Muscle of leg (tissue), 16 donors: Measurements from ENCODE around the gene DYNC2LI1. TPM values are rescaled to one million over a fixed set of nuclear protein-coding genes. Genes with fewer than 3 reads are reported as not detected.
"Not testable (repeated sequence)": the region's sequence is repeated elsewhere in the genome, so short reads cannot be mapped to it uniquely, and the experiment has no call there.

Source experiments
- DNase-seq: peaks from one replicate; pipeline ENCODE4 v3.0.0; 2013
- H3K27ac ChIP-seq: one replicate; pipeline ENCODE4 v1.5.1; 2013; ENCODE audit warnings: mild to moderate bottlenecking, low read length, control low read depth
- H3K27me3 ChIP-seq: one replicate; pipeline ENCODE4 v1.6.1; 2013; ENCODE audit warnings: low read length; ENCODE audit not compliant: control insufficient read depth, insufficient read depth
- H3K36me3 ChIP-seq: one replicate; pipeline ENCODE4 v1.6.1; 2013; ENCODE audit warnings: low read length; ENCODE audit not compliant: control insufficient read depth, insufficient read depth
- H3K4me1 ChIP-seq: one replicate; pipeline ENCODE4 v1.6.1; 2013; ENCODE audit warnings: low read length; ENCODE audit not compliant: control insufficient read depth, insufficient read depth
- H3K4me3 ChIP-seq: one replicate; pipeline ENCODE4 v1.5.1; 2013; ENCODE audit warnings: low read length, control low read depth
- H3K9me3 ChIP-seq: replicated peaks from 2 replicates; pipeline ENCODE4 v1.6.1; 2013; ENCODE audit warnings: low read depth, low read length; ENCODE audit not compliant: control insufficient read depth
- WGBS: methylation state at CpG from one replicate; pipeline ENCODE4 v1.1.5; 2013; ENCODE audit warnings: missing lambda C conversion rate; ENCODE audit not compliant: insufficient coverage; 5-methylcytosine and 5-hydroxymethylcytosine counted together
- long read RNA-seq, 11 donors: transcript quantifications; one replicate each; lab custom pipeline, GENCODE V29; 2026
- polyA plus RNA-seq, 8 donors: library from polyadenylated mRNA; unstranded; fragments of 120-200 nt; gene quantifications; one replicate each; pipeline versions ENCODE4 v1.2.1 to v1.2.3, GENCODE V29; 2013; ENCODE audit warnings: inconsistent platforms in 1 of 8, low replicate concordance in 1 of 8; ENCODE audit not compliant: insufficient read length in 8 of 8, insufficient read depth in 1 of 8
- total RNA-seq: library from RNA; stranded (reverse); fragments of 120-200 nt; gene quantifications from one replicate; pipeline ENCODE4 v1.2.4, GENCODE V29; 2013

DYNC2LI1 gene
- total RNA-seq: 22.3 TPM
- polyA plus RNA-seq: 10 to 100 TPM; 14.9 to 21.1 (median 17.2) TPM
- long read RNA-seq, donor 1: 0 reads
- long read RNA-seq, donor 2, partial matches to known transcripts: 0 of 1 reads
- long read RNA-seq, donor 2, other reads (novel, unspliced or antisense): 0 of 1 reads
- long read RNA-seq, donor 3, partial matches to known transcripts: 0 of 2 reads
- long read RNA-seq, donor 3, other reads (novel, unspliced or antisense): 0 of 2 reads
- long read RNA-seq, donor 4, partial matches to known transcripts: 0 of 1 reads
- long read RNA-seq, donor 4, other reads (novel, unspliced or antisense): 0 of 1 reads
- long read RNA-seq, donor 5, transcript DYNC2LI1-201 (13 exons, 1,399 nt): major isoform, 8 of 13 reads
- long read RNA-seq, donor 5, partial matches to known transcripts: 0 of 13 reads
- long read RNA-seq, donor 5, other reads (novel, unspliced or antisense): 0 of 13 reads
- long read RNA-seq, donor 6, partial matches to known transcripts: 0 of 5 reads
- long read RNA-seq, donor 6, other reads (novel, unspliced or antisense): 0 of 5 reads
- long read RNA-seq, donor 7, partial matches to known transcripts: 0 of 6 reads
- long read RNA-seq, donor 7, other reads (novel, unspliced or antisense): 0 of 6 reads
- long read RNA-seq, donor 8, partial matches to known transcripts: 0 of 2 reads
- long read RNA-seq, donor 8, other reads (novel, unspliced or antisense): 0 of 2 reads
- long read RNA-seq, donor 9, partial matches to known transcripts: 0 of 6 reads
- long read RNA-seq, donor 9, other reads (novel, unspliced or antisense): 0 of 6 reads
- long read RNA-seq, donor 10, partial matches to known transcripts: 0 of 11 reads
- long read RNA-seq, donor 10, other reads (novel, unspliced or antisense): 0 of 11 reads
- long read RNA-seq, donor 11, partial matches to known transcripts: 0 of 8 reads
- long read RNA-seq, donor 11, other reads (novel, unspliced or antisense): 0 of 8 reads

DNA sequence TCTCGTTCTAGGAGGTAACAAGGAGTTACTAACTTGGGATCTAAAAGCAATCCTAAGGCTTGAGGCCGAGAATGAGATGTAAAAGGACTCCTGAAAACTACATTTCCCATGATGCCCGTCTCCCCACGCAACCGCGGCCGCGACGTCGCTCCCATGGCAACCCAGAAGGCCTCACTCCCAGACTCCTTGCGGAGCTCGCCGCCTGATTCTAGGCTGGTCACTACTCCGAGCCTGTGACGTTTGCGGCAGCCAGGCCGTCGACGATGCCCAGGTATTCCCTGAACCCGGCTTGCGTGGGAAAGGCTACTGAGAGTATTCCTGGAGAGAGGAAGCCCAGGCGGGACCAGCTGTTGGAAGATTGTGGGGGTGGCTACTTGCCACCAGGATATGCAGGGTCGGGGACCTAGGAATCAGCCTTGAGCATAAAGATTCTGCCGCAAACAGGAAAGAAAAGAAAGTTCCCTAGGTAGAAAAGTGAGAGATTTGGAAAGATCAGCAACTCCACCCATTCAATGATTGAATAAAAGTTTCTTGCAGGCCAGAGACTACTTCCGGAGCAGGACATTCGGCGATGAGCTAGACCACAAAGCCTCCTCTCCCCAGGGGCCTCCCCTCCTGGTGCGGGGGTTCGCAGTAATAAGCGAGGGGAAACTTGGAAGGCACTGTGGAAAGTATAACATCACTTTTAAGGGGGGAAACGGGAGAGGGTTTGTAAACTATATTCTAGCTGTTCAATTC, at the start of gene DYNC2LI1:
Gene DYNC2LI1 (plus strand): TSS at position 164 of the 738 bp plus-strand sequence. CDS start 100 bp downstream, at position 264.
- DNase-seq: peak; percentile 97
- WGBS: 0% methylated on average over 17 of the region's 31 CpGs
- no peaks in the 10 kb centered on the region for H3K27me3 ChIP-seq

GRCh38 chr2:43724728-43725526, 48.9 kb upstream of the DYNC2LI1 start:
- H3K27me3 ChIP-seq: no peaks in the 10 kb centered on the region
- H3K9me3 ChIP-seq: no peaks in the 10 kb centered on the region
- no CpG with 5 or more reads among the region's 4 CpGs for WGBS

More for the DNA sequence above, at the start of gene DYNC2LI1:
- peak within 1 kb of the TSS; percentile 77 for H3K4me3 ChIP-seq
- peak within 1 kb of the TSS; percentile 93 for H3K27ac ChIP-seq
- no peaks in the 10 kb centered on the region for H3K9me3 ChIP-seq
- H3K36me3 ChIP-seq: peaks cover 9% of the 10 kb centered on the region
- peaks cover 4% of the 10 kb centered on the region for H3K4me1 ChIP-seq

GRCh38 chr2:43725711-43726246, 48.1 kb upstream of the DYNC2LI1 start:
- H3K27me3 ChIP-seq: no peaks in the 10 kb centered on the region
- H3K27ac ChIP-seq: no peak overlapping the region
- WGBS: no CpG with 5 or more reads among the region's 3 CpGs
- H3K36me3 ChIP-seq: no peaks in the 10 kb centered on the region
- H3K9me3 ChIP-seq: no peaks in the 10 kb centered on the region
- DNase-seq: no peak
- no peaks in the 10 kb centered on the region for H3K4me1 ChIP-seq
- no peak overlapping the region for H3K4me3 ChIP-seq

More at GRCh38 chr2:43724728-43725526, 48.9 kb upstream of the DYNC2LI1 start:
- Histone ChIP-seq H3K27ac (no peak overlapping the region), H3K4me1 (no peaks in the 10 kb centered on the region), H3K36me3 (no peaks in the 10 kb centered on the region), H3K4me3 (no peak overlapping the region)
- DNase-seq: no peak

- not testable (repeated sequence) for H3K4me1 ChIP-seq, H3K27ac ChIP-seq, H3K9me3 ChIP-seq, DNase-seq, H3K27me3 ChIP-seq, H3K4me3 ChIP-seq, H3K36me3 ChIP-seq
- WGBS: 92% methylated on average over 7 of the region's 14 CpGs
Measured at GRCh38 chr2:43726961-43727633, 46.7 kb upstream of the DYNC2LI1 start.

DNA sequence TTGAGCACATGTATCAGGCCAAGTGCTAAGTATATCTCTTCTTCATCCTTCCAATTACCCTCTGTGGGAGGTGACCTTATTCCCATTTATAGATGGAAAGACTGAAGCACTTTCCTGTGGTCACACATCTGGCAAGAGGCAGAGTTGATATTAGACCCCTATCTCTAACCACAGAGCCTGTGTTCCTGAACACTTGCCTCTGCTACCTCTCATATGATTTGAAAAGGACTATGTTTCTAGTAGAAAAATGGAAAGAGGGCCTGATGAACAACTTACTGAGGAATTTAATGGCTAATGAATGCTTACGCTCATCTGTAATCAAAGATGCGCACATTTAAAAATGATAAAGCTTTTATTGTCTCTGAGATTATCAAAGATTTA, 46.2 kb upstream of the DYNC2LI1 start:
- no CpG with 5 or more reads among the region's 2 CpGs for WGBS
- Histone ChIP-seq H3K4me1 (no peaks in the 10 kb centered on the region), H3K9me3 (no peaks in the 10 kb centered on the region), H3K36me3 (no peaks in the 10 kb centered on the region), H3K27ac (no peak overlapping the region), H3K4me3 (no peak overlapping the region), H3K27me3 (no peaks in the 10 kb centered on the region)
- no peak for DNase-seq

GRCh38 chr2:43729491-43730174, 44.2 kb upstream of the DYNC2LI1 start:
- no peaks in the 10 kb centered on the region for H3K27me3 ChIP-seq
- 18% methylated on average over 2 of the region's 5 CpGs for WGBS
- H3K4me1 ChIP-seq: no peaks in the 10 kb centered on the region
- no peaks in the 10 kb centered on the region for H3K36me3 ChIP-seq
- H3K9me3 ChIP-seq: no peaks in the 10 kb centered on the region
- no peak overlapping the region for H3K27ac ChIP-seq
- DNase-seq: no peak
- no peak overlapping the region for H3K4me3 ChIP-seq

DNA sequence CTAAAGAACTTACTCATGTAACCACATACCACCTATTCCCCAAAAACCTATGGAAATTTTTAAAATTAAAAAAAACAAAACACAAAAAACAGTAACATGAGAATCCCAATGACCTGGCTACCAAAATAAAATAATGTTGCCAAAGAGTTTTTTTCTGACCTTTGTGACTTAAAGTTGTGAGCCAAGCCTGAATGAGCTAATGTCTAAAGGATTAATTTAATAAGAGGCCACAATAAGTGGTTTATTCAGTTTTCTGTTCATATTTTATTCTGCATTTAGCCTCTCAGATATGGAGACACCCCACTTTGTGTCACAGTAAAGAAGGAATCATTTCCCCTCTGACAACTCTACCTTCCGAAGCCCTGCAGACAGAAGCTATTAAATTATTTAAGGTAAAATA, 42.6 kb upstream of the DYNC2LI1 start:
- no peaks in the 10 kb centered on the region for H3K36me3 ChIP-seq
- H3K4me1 ChIP-seq: no peaks in the 10 kb centered on the region
- no peak overlapping the region for H3K27ac ChIP-seq
- H3K27me3 ChIP-seq: no peaks in the 10 kb centered on the region
- no peak for DNase-seq
- WGBS: no CpG with 5 or more reads among the region's 1 CpG
- no peak overlapping the region for H3K4me3 ChIP-seq
- no peaks in the 10 kb centered on the region for H3K9me3 ChIP-seq

DNA sequence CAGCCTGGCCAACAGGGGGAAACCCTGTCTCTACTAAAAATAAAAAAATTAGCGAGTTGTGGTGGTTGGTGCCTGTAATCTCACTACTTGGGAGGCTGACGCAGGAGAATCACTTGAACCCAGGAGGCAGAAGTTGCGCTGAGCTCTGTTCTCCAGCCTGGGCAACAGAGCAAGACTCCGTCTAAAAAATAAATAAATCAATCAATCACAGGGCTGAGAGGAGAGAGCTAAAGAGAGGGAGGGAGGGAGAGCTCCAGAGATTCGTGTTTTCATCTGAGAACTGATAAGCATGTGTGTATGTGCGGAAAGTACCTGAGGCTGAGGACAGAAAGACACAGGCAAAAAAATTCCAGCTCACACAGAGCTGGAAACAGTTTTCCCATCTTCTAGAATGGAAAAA, 37.2 kb upstream of the DYNC2LI1 start:
- no peaks in the 10 kb centered on the region for H3K9me3 ChIP-seq
- no peaks in the 10 kb centered on the region for H3K27me3 ChIP-seq
- H3K4me1 ChIP-seq: no peaks in the 10 kb centered on the region
- H3K27ac ChIP-seq: no peak overlapping the region
- no peak overlapping the region for H3K4me3 ChIP-seq
- WGBS: no CpG with 5 or more reads among the region's 6 CpGs
- no peaks in the 10 kb centered on the region for H3K36me3 ChIP-seq
- no peak for DNase-seq
